ENCODE results near the gene ME3. TPM values are rescaled to one million over a fixed set of nuclear protein-coding genes. Genes with fewer than 3 reads are reported as not detected.

ME3 gene
- total RNA-seq, 1 experiment from 2014 or later: 14.2 TPM

DNA sequence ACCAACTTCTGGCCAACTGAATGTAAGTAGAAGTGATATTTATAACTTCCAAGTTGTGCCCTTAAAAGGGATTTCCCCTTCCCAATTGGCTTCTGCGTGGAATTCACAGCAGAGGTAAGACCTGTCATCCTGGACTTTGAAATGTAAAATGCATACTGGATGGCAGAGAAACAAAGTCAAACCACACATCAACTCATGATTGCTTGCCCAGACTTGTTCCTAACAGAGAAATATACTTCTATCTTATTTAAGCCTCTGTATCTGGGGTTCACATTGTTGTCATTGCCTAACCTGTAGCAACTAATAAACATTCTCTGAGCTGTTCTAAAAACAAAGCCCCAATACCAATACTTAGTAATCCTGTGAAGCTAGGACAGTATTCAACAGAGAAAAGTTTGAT lies 6.2 kb downstream of the ME3 start:
- peaks cover 22% of the 10 kb centered on the region for H3K4me1 Mint-ChIP-seq (ENCODE audit: low read depth, unreplicated experiment)
- no peak for DNase-seq
- BruUV-seq (replicated peaks): no TSS peak
- CTCF ChIA-PET: no interaction called here
- no peak for TF ChIP-seq CTCF (IDR thresholded peaks at IDR 0.05; ENCODE audit: unreplicated experiment)
- H3K27ac Mint-ChIP-seq (ENCODE audit: unreplicated experiment): no peak overlapping the region
- H3K9me3 Mint-ChIP-seq (ENCODE audit: low read depth, unreplicated experiment): no peaks in the 10 kb centered on the region
- H3K36me3 Mint-ChIP-seq (ENCODE audit: insufficient read depth, unreplicated experiment): peaks cover 8% of the 10 kb centered on the region
- intact Hi-C loops (cut with micrococcal nuclease; ENCODE audit: unreplicated experiment): no loop called here
- H3K27me3 Mint-ChIP-seq (ENCODE audit: unreplicated experiment): no peaks in the 10 kb centered on the region
- H3K4me3 Mint-ChIP-seq (ENCODE audit: low read depth, unreplicated experiment): no peak overlapping the region

- no peaks in the 10 kb centered on the region for H3K27me3 Mint-ChIP-seq (ENCODE audit: unreplicated experiment)
- CTCF ChIA-PET: interaction anchor here (0.5 kb wide), 1 partner anchor 184 kb away, joined by 4 read pairs; no protein-coding TSS in a partner anchor
- peaks cover 14% of the 10 kb centered on the region for H3K4me1 Mint-ChIP-seq (ENCODE audit: low read depth, unreplicated experiment)
- no peak for TF ChIP-seq CTCF (IDR thresholded peaks at IDR 0.05; ENCODE audit: unreplicated experiment)
- intact Hi-C loops (cut with micrococcal nuclease; ENCODE audit: unreplicated experiment): no loop called here
- peaks cover 2% of the 10 kb centered on the region for H3K36me3 Mint-ChIP-seq (ENCODE audit: insufficient read depth, unreplicated experiment)
- DNase-seq: no peak
- H3K27ac Mint-ChIP-seq (ENCODE audit: unreplicated experiment): no peak overlapping the region
- BruUV-seq (replicated peaks): no TSS peak
- no peak overlapping the region for H3K4me3 Mint-ChIP-seq (ENCODE audit: low read depth, unreplicated experiment)
- no peaks in the 10 kb centered on the region for H3K9me3 Mint-ChIP-seq (ENCODE audit: low read depth, unreplicated experiment)
These were observed 7.5 kb downstream of the ME3 start for GRCh38 chr11:86664930-86665329.

GRCh38 chr11:86663761-86664160 lies 8.7 kb downstream of the ME3 start:
- H3K4me3 Mint-ChIP-seq (ENCODE audit: low read depth, unreplicated experiment): no peak overlapping the region
- no peaks in the 10 kb centered on the region for H3K36me3 Mint-ChIP-seq (ENCODE audit: insufficient read depth, unreplicated experiment)
- H3K9me3 Mint-ChIP-seq (ENCODE audit: low read depth, unreplicated experiment): no peaks in the 10 kb centered on the region
- no peak overlapping the region for H3K27ac Mint-ChIP-seq (ENCODE audit: unreplicated experiment)
- H3K27me3 Mint-ChIP-seq (ENCODE audit: unreplicated experiment): no peaks in the 10 kb centered on the region
- TF ChIP-seq CTCF (IDR thresholded peaks at IDR 0.05; ENCODE audit: unreplicated experiment): no peak
- no peak for DNase-seq
- intact Hi-C loops (cut with micrococcal nuclease; ENCODE audit: unreplicated experiment): no loop called here
- CTCF ChIA-PET: no interaction called here
- no TSS peak for BruUV-seq (replicated peaks)
- H3K4me1 Mint-ChIP-seq (ENCODE audit: low read depth, unreplicated experiment): peaks cover 3% of the 10 kb centered on the region

- Mint-ChIP-seq H3K36me3 (ENCODE audit: insufficient read depth, unreplicated experiment) (no peaks in the 10 kb centered on the region), H3K9me3 (ENCODE audit: low read depth, unreplicated experiment) (no peaks in the 10 kb centered on the region), H3K27me3 (ENCODE audit: unreplicated experiment) (no peaks in the 10 kb centered on the region), H3K4me3 (ENCODE audit: low read depth, unreplicated experiment) (no peak overlapping the region), H3K4me1 (ENCODE audit: low read depth, unreplicated experiment) (no peaks in the 10 kb centered on the region), H3K27ac (ENCODE audit: unreplicated experiment) (no peak overlapping the region)
- CTCF ChIA-PET: no interaction called here
- TF ChIP-seq CTCF (IDR thresholded peaks at IDR 0.05; ENCODE audit: unreplicated experiment): no peak
- no peak for DNase-seq
- intact Hi-C loops (cut with micrococcal nuclease; ENCODE audit: unreplicated experiment): no loop called here
- no TSS peak for BruUV-seq (replicated peaks)
These were observed 9.1 kb downstream of the ME3 start for GRCh38 chr11:86663291-86663690.
